GM12801 (cell line): ENCODE data around the gene ASAP3.

Experiments used
- CTCF ChIP-seq: IDR thresholded peaks from one replicate; pipeline ENCODE4 v1.5.1; 2011; ENCODE audit warnings: control low read depth; ENCODE audit not compliant: insufficient read length; ENCODE audit errors: extremely low read depth

ASAP3 gene

DNA sequence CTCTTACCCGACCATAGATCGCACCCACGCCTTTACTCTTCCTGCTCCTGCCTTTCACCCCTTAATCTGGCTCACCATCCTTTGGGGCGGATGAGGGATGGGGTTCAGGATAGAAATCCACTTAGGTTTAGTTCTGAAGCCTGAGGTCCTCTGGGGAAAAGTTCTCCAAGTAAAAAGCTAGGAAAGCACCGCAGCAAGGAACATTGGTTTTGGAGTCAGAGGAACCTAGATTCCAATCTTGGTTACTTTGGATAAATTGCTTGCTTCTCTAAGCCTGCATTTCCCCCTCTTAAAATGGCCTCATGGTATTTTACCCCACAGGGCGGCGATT lies 988 bp upstream of the ASAP3 start:
- TF ChIP-seq CTCF, result no peak

GRCh38 chr1:23484253-23485001 lies 448 bp upstream of the ASAP3 start:
- no peak for TF ChIP-seq CTCF

DNA sequence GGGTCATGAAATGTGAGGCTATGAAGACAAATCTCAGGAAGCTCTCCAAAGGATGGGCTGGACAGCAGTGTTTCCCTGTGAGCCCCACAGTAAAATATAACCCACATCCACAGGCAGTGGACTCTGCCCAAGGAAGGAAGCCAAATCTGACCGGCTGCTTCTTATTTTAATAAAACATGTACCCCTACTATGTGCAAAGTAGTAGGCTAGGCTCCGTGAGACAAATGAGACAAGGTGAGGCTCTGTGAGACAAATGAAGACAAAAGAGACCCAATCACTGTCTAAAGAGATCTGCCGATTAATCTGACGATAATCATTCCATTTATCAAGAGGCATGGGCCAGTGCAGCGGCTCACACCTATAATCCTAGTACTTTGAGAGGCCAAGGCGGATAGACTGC lies 2.1 kb downstream of the ASAP3 start:
- TF ChIP-seq CTCF, result no peak

DNA sequence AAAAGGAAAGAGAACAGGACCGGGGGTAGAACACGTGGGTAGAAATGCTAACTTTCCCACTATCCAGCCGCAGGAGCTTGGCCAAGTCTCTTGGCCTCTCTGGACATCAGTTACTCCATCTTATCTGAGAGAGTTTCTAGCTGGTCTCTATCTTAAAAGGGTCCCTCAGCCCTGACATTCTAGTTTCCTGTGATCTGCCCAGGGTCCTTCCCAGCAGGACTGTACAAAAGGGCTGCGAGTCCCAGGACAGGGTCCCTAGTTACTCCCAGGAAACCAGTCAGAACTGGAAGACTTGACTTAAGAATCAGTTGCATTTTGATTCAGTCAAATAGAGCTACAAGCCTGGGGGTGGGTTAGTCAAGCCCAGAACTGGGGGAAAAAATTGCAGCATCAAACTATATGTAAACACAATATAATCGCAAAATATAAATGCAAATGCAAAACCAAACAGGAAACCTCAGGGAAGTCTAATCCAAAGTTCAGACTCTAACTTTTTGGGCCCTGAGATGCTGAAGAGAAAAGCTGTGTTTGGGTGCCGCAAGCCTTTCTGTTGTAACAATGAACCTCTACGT lies 2.9 kb downstream of the ASAP3 start:
- TF ChIP-seq CTCF, result no peak

DNA sequence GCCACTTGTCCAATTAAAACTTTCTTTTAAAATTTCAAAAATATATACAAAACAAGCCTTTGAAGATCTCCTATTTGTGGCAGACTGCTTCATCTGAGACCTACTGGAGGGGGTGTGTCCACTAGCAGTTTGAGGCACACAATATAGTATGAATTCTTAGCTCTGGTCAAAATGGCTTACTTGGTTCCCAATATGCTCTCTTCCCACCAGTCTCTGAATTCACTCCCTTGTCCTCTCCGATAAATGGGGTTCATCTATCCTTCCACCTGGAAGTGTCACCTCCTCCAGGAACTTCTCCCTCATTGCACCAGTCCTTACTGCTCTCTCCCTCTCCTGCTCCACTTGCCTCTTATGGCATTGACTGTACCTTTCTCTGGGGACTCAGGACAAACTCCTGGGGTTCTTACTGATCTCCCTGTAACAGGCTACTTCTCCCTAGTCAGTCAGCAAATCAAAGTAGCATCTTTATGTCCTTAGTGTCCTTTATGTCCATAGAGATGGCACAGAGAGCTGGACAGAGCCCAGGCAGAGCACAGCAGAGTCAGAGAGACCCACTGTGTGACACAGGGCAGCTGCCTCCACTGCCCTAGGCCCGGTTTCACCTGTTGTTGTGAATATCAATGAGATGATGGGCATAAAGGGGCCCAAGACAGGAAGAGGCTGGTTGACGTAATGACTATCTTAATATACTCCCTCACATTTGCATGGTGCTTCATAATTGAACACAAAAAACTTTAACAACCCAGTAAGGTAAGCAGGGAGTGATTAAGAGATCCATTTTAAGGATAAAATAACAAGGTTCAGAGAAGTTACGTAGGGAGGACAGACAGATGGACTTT lies 3.6 kb downstream of the ASAP3 start:
- TF ChIP-seq CTCF, result no peak

- no peak for TF ChIP-seq CTCF
These were observed 4.4 kb downstream of the ASAP3 start for GRCh38 chr1:23479666-23479941.

DNA sequence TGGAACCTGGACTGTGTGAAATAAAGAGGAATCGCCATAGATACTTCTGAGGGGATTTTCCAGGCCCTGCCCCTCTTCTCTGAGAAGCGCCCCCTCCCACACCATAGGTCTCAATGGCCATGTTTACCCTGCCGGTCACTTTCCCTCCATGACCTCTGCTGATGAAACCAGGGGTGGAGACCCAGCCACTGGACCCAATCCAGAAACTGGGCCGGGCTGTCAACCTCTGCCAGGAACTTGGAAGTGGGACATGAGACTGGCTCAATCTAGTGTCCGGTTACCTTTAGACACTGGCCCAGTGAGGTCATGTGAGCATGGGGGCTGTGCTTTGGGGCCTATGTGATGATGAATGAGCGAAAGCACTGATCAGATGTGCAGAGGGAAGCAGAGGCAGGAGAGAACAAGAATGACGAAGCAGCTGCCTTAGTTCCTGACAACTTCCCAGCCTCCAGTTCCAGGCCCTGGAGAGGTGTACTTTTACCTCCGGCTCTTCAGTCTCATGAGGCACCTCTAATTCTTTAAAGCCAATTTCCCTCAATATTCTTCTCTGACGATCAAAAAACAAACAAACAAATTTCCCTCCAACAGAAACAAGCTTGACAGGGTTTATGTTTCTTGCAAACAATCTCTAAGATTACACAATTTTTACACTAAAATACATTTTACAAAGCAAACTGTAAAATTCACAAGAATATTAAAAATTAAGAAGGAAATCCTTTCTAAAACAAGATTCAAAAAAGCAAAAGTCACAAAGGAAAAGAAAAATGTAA lies 4.9 kb downstream of the ASAP3 start:
- TF ChIP-seq CTCF, result no peak
